Glomerular visceral epithelial cell (primary cell): ENCODE measurements around the gene MDC1.
A peak's percentile ranks its signal among the peaks of the same experiment; 100 is the strongest.

Experiments
- DNase-seq: peaks from one replicate; pipeline ENCODE4 v3.0.0-alpha.2; 2016; ENCODE audit errors: extremely low spot score

The MDC1 gene

GRCh38 chr6:30700340-30700739, 16.7 kb downstream of the MDC1 start:
- DNase-seq: no peak

- no peak for DNase-seq
These were observed 20.6 kb downstream of the MDC1 start for GRCh38 chr6:30696432-30696831.

GRCh38 chr6:30691208-30691847, 25.8 kb downstream of the MDC1 start:
- DNase-seq: no peak

GRCh38 chr6:30690403-30691207, 26.5 kb downstream of the MDC1 start, which contains the start of gene NRM:
Gene NRM (minus strand): TSS chr6:30690984. CDS start chr6:30690974, 10 bp downstream.
- peak; percentile 91 for DNase-seq

GRCh38 chr6:30689985-30690384, 27.1 kb downstream of the MDC1 start:
- no peak for DNase-seq

GRCh38 chr6:30689022-30689865, 27.8 kb downstream of the MDC1 start:
- no peak for DNase-seq

- DNase-seq: no peak
These were observed 28.5 kb downstream of the MDC1 start for GRCh38 chr6:30688569-30688968.

- DNase-seq: no peak
These were observed 29.2 kb downstream of the MDC1 start for GRCh38 chr6:30687659-30688431.

GRCh38 chr6:30686908-30687658, 30.0 kb downstream of the MDC1 start:
- DNase-seq: peak; percentile 99

GRCh38 chr6:30686009-30686907, 30.8 kb downstream of the MDC1 start, which contains the start of gene PPP1R18:
Gene PPP1R18 (minus strand): TSS chr6:30686645. CDS start chr6:30686018, 627 bp downstream.
- DNase-seq: peak; percentile 71

GRCh38 chr6:30685157-30686008, 31.7 kb downstream of the MDC1 start:
- no peak for DNase-seq

- peak; percentile 42 for DNase-seq
These were observed 32.5 kb downstream of the MDC1 start for GRCh38 chr6:30684386-30685156.

- no peak for DNase-seq
These were observed 33.1 kb downstream of the MDC1 start for GRCh38 chr6:30683980-30684338.

GRCh38 chr6:30683183-30683979, 33.7 kb downstream of the MDC1 start:
- no peak for DNase-seq

GRCh38 chr6:30682143-30683117, 34.7 kb downstream of the MDC1 start:
- peak; percentile 87 for DNase-seq

- DNase-seq: no peak
These were observed 35.3 kb downstream of the MDC1 start for GRCh38 chr6:30681766-30682142.
